Calu3 (cell line): ENCODE data around the gene MYH14. TPM values are rescaled to one million over a fixed set of nuclear protein-coding genes. Genes with fewer than 3 reads are reported as not detected.

Experiments used
- BruUV-seq: library from RNA; stranded (reverse); fragments of 400-500 nt; replicated peaks from 2 replicates; lab custom pipeline; 2021; lab: Mats Ljungman, UMichigan
- CTCF ChIA-PET: fragments of 300-600 bp; sonication (Branson Sonifier 250); formaldehyde crosslinking; loops from one replicate; lab custom pipeline; 2022; ENCODE audit warnings: antibody characterized with exemption; lab: Charles Lee
- DNase-seq: peaks from one replicate; pipeline ENCODE4 v3.0.0; 2022
- H3K27ac Mint-ChIP-seq: one replicate; pipeline ENCODE4 v1.8.0; 2022; ENCODE audit warnings: mixed read lengths; ENCODE audit not compliant: unreplicated experiment
- H3K27me3 Mint-ChIP-seq: one replicate; pipeline ENCODE4 v1.8.0; 2022; ENCODE audit warnings: mixed read lengths; ENCODE audit not compliant: unreplicated experiment
- H3K36me3 Mint-ChIP-seq: one replicate; pipeline ENCODE4 v1.8.0; 2022; ENCODE audit warnings: mild to moderate bottlenecking, moderate library complexity, mixed read lengths; ENCODE audit not compliant: insufficient read depth, unreplicated experiment
- H3K4me1 Mint-ChIP-seq: one replicate; pipeline ENCODE4 v1.8.0; 2022; ENCODE audit warnings: mild to moderate bottlenecking, low read depth, mixed read lengths; ENCODE audit not compliant: unreplicated experiment
- H3K4me3 Mint-ChIP-seq: one replicate; pipeline ENCODE4 v1.8.0; 2022; ENCODE audit warnings: mild to moderate bottlenecking, low read depth, moderate library complexity, mixed read lengths; ENCODE audit not compliant: unreplicated experiment
- H3K9me3 Mint-ChIP-seq: one replicate; pipeline ENCODE4 v1.8.0; 2022; ENCODE audit warnings: low read depth, mixed read lengths; ENCODE audit not compliant: unreplicated experiment
- CTCF ChIP-seq: fragments of 200-600 bp; IDR thresholded peaks from one replicate; pipeline ENCODE4 v1.8.0; 2022; ENCODE audit warnings: antibody characterized with exemption; ENCODE audit not compliant: unreplicated experiment
- intact Hi-C: fragments of 100-400 bp; cut with micrococcal nuclease; formaldehyde crosslinking; loops from one replicate; pipeline ENCODE4 v1.10.0; 2022; ENCODE audit not compliant: unreplicated experiment
- total RNA-seq: library from RNA; stranded (reverse); gene quantifications from 2 replicates; pipeline ENCODE4 v1.2.3, GENCODE V29; 2022

Gene MYH14
- total RNA-seq, 1 experiment from 2014 or later, result 255 TPM

GRCh38 chr19:50285833-50286232, 82.4 kb downstream of the MYH14 start:
- H3K27ac Mint-ChIP-seq, result no peak overlapping the region
- H3K9me3 Mint-ChIP-seq, result peaks cover 14% of the 10 kb centered on the region
- intact Hi-C loops, result no loop called here
- BruUV-seq, result no TSS peak
- H3K4me3 Mint-ChIP-seq, result no peak overlapping the region
- no peaks in the 10 kb centered on the region for H3K27me3 Mint-ChIP-seq
- no peak for DNase-seq
- H3K4me1 Mint-ChIP-seq, result no peaks in the 10 kb centered on the region
- CTCF ChIA-PET, result no interaction called here
- peaks cover 64% of the 10 kb centered on the region for H3K36me3 Mint-ChIP-seq
- no peak for TF ChIP-seq CTCF

- no peak for TF ChIP-seq CTCF
- no TSS peak for BruUV-seq
- Mint-ChIP-seq H3K4me1 (no peaks in the 10 kb centered on the region), H3K27me3 (no peaks in the 10 kb centered on the region), H3K36me3 (peaks cover 63% of the 10 kb centered on the region), H3K27ac (no peak overlapping the region), H3K9me3 (peaks cover 14% of the 10 kb centered on the region), H3K4me3 (no peak overlapping the region)
- CTCF ChIA-PET, result no interaction called here
- no peak for DNase-seq
- intact Hi-C loops, result no loop called here
Measured at GRCh38 chr19:50286443-50286842, 83.0 kb downstream of the MYH14 start.

GRCh38 chr19:50287331-50287730, 83.9 kb downstream of the MYH14 start:
- no peak for TF ChIP-seq CTCF
- no TSS peak for BruUV-seq
- no peak for DNase-seq
- CTCF ChIA-PET, result no interaction called here
- H3K4me1 Mint-ChIP-seq, result no peaks in the 10 kb centered on the region
- H3K4me3 Mint-ChIP-seq, result no peak overlapping the region
- no peaks in the 10 kb centered on the region for H3K27me3 Mint-ChIP-seq
- peaks cover 63% of the 10 kb centered on the region for H3K36me3 Mint-ChIP-seq
- intact Hi-C loops, result no loop called here
- H3K9me3 Mint-ChIP-seq, result peaks cover 14% of the 10 kb centered on the region
- no peak overlapping the region for H3K27ac Mint-ChIP-seq

- CTCF ChIA-PET, result interaction anchor here (0.9 kb wide), 1 partner anchor 12 kb away, joined by 3 read pairs; no protein-coding TSS in a partner anchor
- Mint-ChIP-seq H3K36me3 (peaks cover 76% of the 10 kb centered on the region), H3K9me3 (peaks cover 14% of the 10 kb centered on the region), H3K27ac (no peak overlapping the region), H3K4me3 (no peak overlapping the region), H3K4me1 (no peaks in the 10 kb centered on the region), H3K27me3 (no peaks in the 10 kb centered on the region)
- intact Hi-C loops, result no loop called here
- TF ChIP-seq CTCF, result no peak
- DNase-seq, result no peak
- BruUV-seq, result no TSS peak
Measured at GRCh38 chr19:50288954-50289353, 85.5 kb downstream of the MYH14 start.
